HEK293 (cell line): ENCODE results near the gene CLNS1A.

Source experiments
- EGR2 ChIP-seq: fragments of 450-650 bp; formaldehyde crosslinking; IDR thresholded peaks from 2 replicates; pipeline ENCODE4 v1.5.1; 2016; ENCODE audit warnings: low read depth, missing biosample characterization, missing genetic modification characterization
- GLIS1 ChIP-seq: fragments of 450-650 bp; formaldehyde crosslinking; IDR thresholded peaks from 2 replicates; pipeline ENCODE4 v1.5.1; 2016; ENCODE audit warnings: missing biosample characterization, missing genetic modification characterization
- KLF1 ChIP-seq: fragments of 450-650 bp; formaldehyde crosslinking; IDR thresholded peaks from 2 replicates; pipeline ENCODE4 v1.5.1; 2016; ENCODE audit warnings: missing biosample characterization, missing genetic modification characterization
- TRIM28 ChIP-seq: IDR thresholded peaks from 2 replicates; pipeline ENCODE4 v1.6.1; 2011; ENCODE audit warnings: low read length, control low read depth, borderline replicate concordance
- YY1 ChIP-seq: fragments of 450-650 bp; formaldehyde crosslinking; IDR thresholded peaks from 2 replicates; pipeline ENCODE4 v1.5.1; 2018; ENCODE audit warnings: missing biosample characterization, missing genetic modification characterization
- ZBTB21 ChIP-seq: fragments of 450-650 bp; formaldehyde crosslinking; IDR thresholded peaks from 2 replicates; pipeline ENCODE4 v1.5.1; 2017; ENCODE audit warnings: missing biosample characterization, missing genetic modification characterization
- ZNF146 ChIP-seq: fragments of 450-650 bp; formaldehyde crosslinking; IDR thresholded peaks from 2 replicates; pipeline ENCODE4 v1.5.1; 2016; ENCODE audit warnings: missing biosample characterization, missing genetic modification characterization
- ZNF174 ChIP-seq: fragments of 450-650 bp; formaldehyde crosslinking; IDR thresholded peaks from 2 replicates; pipeline ENCODE4 v1.5.0; 2017; ENCODE audit warnings: missing biosample characterization, mild to moderate bottlenecking, missing genetic modification characterization
- ZNF37A ChIP-seq: fragments of 450-650 bp; IDR thresholded peaks from 2 replicates; pipeline ENCODE4 v1.5.1; 2018; ENCODE audit warnings: missing biosample characterization, missing genetic modification characterization
- ZNF596 ChIP-seq: fragments of 450-650 bp; IDR thresholded peaks from 2 replicates; pipeline ENCODE4 v1.5.0; 2018; ENCODE audit warnings: missing biosample characterization, mild to moderate bottlenecking, missing genetic modification characterization, moderate library complexity
- ZNF76 ChIP-seq: fragments of 450-650 bp; formaldehyde crosslinking; IDR thresholded peaks from 2 replicates; pipeline ENCODE4; 2016; ENCODE audit warnings: low read depth, missing biosample characterization, missing genetic modification characterization, borderline replicate concordance
- TF ChIP-seq, protein P1 (sequence below): fragments of 450-650 bp; formaldehyde crosslinking; IDR thresholded peaks from 2 replicates; pipeline ENCODE4 v1.5.1; 2016; ENCODE audit warnings: missing biosample characterization, missing genetic modification characterization
- TF ChIP-seq, protein P2 (sequence below): fragments of 450-650 bp; formaldehyde crosslinking; IDR thresholded peaks from 2 replicates; pipeline ENCODE4 v1.5.1; 2016; ENCODE audit warnings: missing biosample characterization, missing genetic modification characterization, borderline replicate concordance
- TF ChIP-seq, protein P3 (sequence below): fragments of 450-650 bp; IDR thresholded peaks from 2 replicates; pipeline ENCODE4 v1.5.1; 2018; ENCODE audit warnings: missing biosample characterization, missing genetic modification characterization

DNA sequence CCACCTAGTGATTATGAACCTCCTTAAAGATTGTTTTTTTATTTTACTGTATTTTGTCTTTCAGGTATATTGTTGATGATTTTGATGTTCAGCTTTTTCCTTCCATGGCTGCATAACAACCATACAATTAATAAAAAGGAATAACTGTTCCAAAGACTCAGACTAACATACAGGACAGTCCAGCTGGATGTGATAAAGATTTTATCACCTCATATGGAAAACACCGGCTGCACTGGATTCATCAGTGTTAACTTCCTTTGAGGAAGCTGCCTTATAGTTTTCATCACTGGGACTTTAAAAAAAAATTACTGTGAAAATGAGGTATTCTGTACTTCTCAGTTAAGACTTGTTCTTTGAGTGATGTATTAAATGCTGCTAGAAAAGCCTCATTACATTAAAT is 28.4 kb downstream of the CLNS1A start:
- TF ChIP-seq, protein P1, sequence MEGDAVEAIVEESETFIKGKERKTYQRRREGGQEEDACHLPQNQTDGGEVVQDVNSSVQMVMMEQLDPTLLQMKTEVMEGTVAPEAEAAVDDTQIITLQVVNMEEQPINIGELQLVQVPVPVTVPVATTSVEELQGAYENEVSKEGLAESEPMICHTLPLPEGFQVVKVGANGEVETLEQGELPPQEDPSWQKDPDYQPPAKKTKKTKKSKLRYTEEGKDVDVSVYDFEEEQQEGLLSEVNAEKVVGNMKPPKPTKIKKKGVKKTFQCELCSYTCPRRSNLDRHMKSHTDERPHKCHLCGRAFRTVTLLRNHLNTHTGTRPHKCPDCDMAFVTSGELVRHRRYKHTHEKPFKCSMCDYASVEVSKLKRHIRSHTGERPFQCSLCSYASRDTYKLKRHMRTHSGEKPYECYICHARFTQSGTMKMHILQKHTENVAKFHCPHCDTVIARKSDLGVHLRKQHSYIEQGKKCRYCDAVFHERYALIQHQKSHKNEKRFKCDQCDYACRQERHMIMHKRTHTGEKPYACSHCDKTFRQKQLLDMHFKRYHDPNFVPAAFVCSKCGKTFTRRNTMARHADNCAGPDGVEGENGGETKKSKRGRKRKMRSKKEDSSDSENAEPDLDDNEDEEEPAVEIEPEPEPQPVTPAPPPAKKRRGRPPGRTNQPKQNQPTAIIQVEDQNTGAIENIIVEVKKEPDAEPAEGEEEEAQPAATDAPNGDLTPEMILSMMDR (tag by site-specific recombination), result no peak
- TF ChIP-seq ZNF76 (tag by site-specific recombination), result no peak
- TF ChIP-seq YY1 (tag by site-specific recombination), result no peak
- TF ChIP-seq KLF1 (tag by site-specific recombination), result no peak
- no peak for TF ChIP-seq TRIM28
- TF ChIP-seq, protein P2, sequence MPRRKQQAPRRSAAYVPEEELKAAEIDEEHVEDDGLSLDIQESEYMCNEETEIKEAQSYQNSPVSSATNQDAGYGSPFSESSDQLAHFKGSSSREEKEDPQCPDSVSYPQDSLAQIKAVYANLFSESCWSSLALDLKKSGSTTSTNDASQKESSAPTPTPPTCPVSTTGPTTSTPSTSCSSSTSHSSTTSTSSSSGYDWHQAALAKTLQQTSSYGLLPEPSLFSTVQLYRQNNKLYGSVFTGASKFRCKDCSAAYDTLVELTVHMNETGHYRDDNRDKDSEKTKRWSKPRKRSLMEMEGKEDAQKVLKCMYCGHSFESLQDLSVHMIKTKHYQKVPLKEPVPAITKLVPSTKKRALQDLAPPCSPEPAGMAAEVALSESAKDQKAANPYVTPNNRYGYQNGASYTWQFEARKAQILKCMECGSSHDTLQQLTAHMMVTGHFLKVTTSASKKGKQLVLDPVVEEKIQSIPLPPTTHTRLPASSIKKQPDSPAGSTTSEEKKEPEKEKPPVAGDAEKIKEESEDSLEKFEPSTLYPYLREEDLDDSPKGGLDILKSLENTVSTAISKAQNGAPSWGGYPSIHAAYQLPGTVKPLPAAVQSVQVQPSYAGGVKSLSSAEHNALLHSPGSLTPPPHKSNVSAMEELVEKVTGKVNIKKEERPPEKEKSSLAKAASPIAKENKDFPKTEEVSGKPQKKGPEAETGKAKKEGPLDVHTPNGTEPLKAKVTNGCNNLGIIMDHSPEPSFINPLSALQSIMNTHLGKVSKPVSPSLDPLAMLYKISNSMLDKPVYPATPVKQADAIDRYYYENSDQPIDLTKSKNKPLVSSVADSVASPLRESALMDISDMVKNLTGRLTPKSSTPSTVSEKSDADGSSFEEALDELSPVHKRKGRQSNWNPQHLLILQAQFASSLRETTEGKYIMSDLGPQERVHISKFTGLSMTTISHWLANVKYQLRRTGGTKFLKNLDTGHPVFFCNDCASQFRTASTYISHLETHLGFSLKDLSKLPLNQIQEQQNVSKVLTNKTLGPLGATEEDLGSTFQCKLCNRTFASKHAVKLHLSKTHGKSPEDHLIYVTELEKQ (tag by site-specific recombination), result no peak
- TF ChIP-seq ZNF174 (tag by site-specific recombination), result no peak
- TF ChIP-seq ZBTB21 (tag by site-specific recombination), result no peak
- TF ChIP-seq ZNF37A (tag by site-specific recombination), result no peak
- no peak for TF ChIP-seq EGR2 (tag by site-specific recombination)
- TF ChIP-seq GLIS1 (tag by site-specific recombination), result no peak
- TF ChIP-seq, protein P3, sequence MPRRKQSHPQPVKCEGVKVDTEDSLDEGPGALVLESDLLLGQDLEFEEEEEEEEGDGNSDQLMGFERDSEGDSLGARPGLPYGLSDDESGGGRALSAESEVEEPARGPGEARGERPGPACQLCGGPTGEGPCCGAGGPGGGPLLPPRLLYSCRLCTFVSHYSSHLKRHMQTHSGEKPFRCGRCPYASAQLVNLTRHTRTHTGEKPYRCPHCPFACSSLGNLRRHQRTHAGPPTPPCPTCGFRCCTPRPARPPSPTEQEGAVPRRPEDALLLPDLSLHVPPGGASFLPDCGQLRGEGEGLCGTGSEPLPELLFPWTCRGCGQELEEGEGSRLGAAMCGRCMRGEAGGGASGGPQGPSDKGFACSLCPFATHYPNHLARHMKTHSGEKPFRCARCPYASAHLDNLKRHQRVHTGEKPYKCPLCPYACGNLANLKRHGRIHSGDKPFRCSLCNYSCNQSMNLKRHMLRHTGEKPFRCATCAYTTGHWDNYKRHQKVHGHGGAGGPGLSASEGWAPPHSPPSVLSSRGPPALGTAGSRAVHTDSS (tag by site-specific recombination), result no peak
- no peak for TF ChIP-seq ZNF146
- TF ChIP-seq ZNF596 (tag by site-specific recombination), result no peak
